SK-N-SH (cell line): ENCODE results near the gene SSPN. TPM values are rescaled to one million over a fixed set of nuclear protein-coding genes. Genes with fewer than 3 reads are reported as not detected.

ENCODE experiments used
- CTCF ChIA-PET: fragments of 300-600, 350-600 bp; formaldehyde crosslinking; extraction: SDS; loops from one replicate; lab custom pipeline; 2021; lab: Yijun Ruan, JAX
- POLR2A ChIA-PET: fragments of 350-600 bp; sonication (Branson Sonifier 250); formaldehyde crosslinking; extraction: SDS; loops from one replicate; lab custom pipeline; 2020; ENCODE audit warnings: antibody characterized with exemption, inconsistent platforms; lab: Yijun Ruan, JAX
- DNase-seq: peaks from one replicate; pipeline ENCODE4 v3.0.0; 2012
- H2AFZ ChIP-seq: fragments of 200-600 bp; sonication (generic); 2 replicates; pipeline ENCODE4 v1.8.1; 2016; ENCODE audit warnings: antibody characterized with exemption, mild to moderate bottlenecking, low read depth
- H3F3A ChIP-seq: fragments of 200-600 bp; sonication (generic); replicated peaks from 2 replicates; pipeline ENCODE3; 2016; ENCODE audit warnings: antibody characterized with exemption, mild to moderate bottlenecking; ENCODE audit not compliant: insufficient read depth
- H3K27ac ChIP-seq, 2 experiments: fragments of 200-500 bp in 1 of 2; fragments of 200-600 bp in 1 of 2; sonication (Bioruptor generic) in 1 of 2; sonication (generic), shearing (Covaris generic) in 1 of 2; 2 replicates each; pipeline versions ENCODE4 v1.5.1 to v1.6.1; 2014 to 2016; ENCODE audit warnings: low read depth in 2 of 2, inconsistent platforms in 1 of 2, low read length in 1 of 2, mild to moderate bottlenecking in 1 of 2, mixed read lengths in 1 of 2
- H3K27me3 ChIP-seq: fragments of 200-600 bp; sonication (generic), shearing (Covaris generic); 2 replicates; pipeline ENCODE4 v1.6.1; 2016; ENCODE audit warnings: mixed run types; ENCODE audit not compliant: insufficient read depth
- H3K36me3 ChIP-seq, 2 experiments: fragments of 200-500 bp in 1 of 2; fragments of 200-600 bp in 1 of 2; sonication (Bioruptor generic) in 1 of 2; sonication (generic) in 1 of 2; replicated peaks in 1 of 2; 2 replicates each; pipeline versions ENCODE3 to v1.5.1; 2014 to 2016; ENCODE audit warnings: low read length in 1 of 2, mild to moderate bottlenecking in 1 of 2; ENCODE audit not compliant: insufficient read depth in 2 of 2, control insufficient read depth in 1 of 2
- H3K4me1 ChIP-seq, 2 experiments: fragments of 200-500 bp in 1 of 2; fragments of 200-600 bp in 1 of 2; sonication (Bioruptor generic) in 1 of 2; sonication (generic), shearing (Covaris generic) in 1 of 2; 2 replicates each; pipeline versions ENCODE4 v1.5.1 to v1.6.1; 2014 to 2016; ENCODE audit warnings: low read depth in 1 of 2, low read length in 1 of 2, mixed run types in 1 of 2; ENCODE audit not compliant: insufficient read depth in 2 of 2, control insufficient read depth in 1 of 2
- H3K4me2 ChIP-seq: fragments of 200-600 bp; sonication (generic), shearing (Covaris generic); 2 replicates; pipeline ENCODE4 v1.6.1; 2017; ENCODE audit warnings: mixed run types
- H3K4me3 ChIP-seq, 2 experiments: fragments of 200-500 bp in 1 of 2; fragments of 200-600 bp in 1 of 2; sonication (Bioruptor generic) in 1 of 2; sonication (generic), shearing (Covaris generic) in 1 of 2; 2 replicates each; pipeline versions ENCODE4 v1.5.1 to v1.8.1; 2014 to 2016; ENCODE audit warnings: low read depth in 2 of 2, inconsistent platforms in 1 of 2, low read length in 1 of 2, mild to moderate bottlenecking in 1 of 2, mixed read lengths in 1 of 2, moderate library complexity in 1 of 2
- H3K79me2 ChIP-seq: fragments of 200-600 bp; sonication (generic); 2 replicates; pipeline ENCODE4 v1.8.1; 2017; ENCODE audit warnings: mild to moderate bottlenecking; ENCODE audit not compliant: insufficient read depth
- H3K9ac ChIP-seq: fragments of 200-600 bp; sonication (generic); 2 replicates; pipeline ENCODE4 v1.6.1; 2017; ENCODE audit warnings: mixed run types
- H3K9me2 ChIP-seq: fragments of 200-600 bp; sonication (generic); 2 replicates; pipeline ENCODE4 v1.6.1; 2017; ENCODE audit warnings: mixed run types
- H3K9me3 ChIP-seq: fragments of 200-600 bp; sonication (generic); 2 replicates; pipeline ENCODE4 v1.6.1; 2017; ENCODE audit warnings: mixed run types, mild to moderate bottlenecking, moderate library complexity
- H4K20me1 ChIP-seq: fragments of 200-600 bp; sonication (generic); 2 replicates; pipeline ENCODE4 v1.6.1; 2017; ENCODE audit warnings: mild to moderate bottlenecking, mixed run types; ENCODE audit not compliant: insufficient read depth
- CTCF ChIP-seq: fragments of 200-600 bp; sonication (generic); IDR thresholded peaks from 2 replicates; pipeline ENCODE4 v1.6.1; 2017; ENCODE audit warnings: antibody characterized with exemption, mild to moderate bottlenecking, moderate library complexity
- GABPA ChIP-seq: IDR thresholded peaks from 2 replicates; pipeline ENCODE4 v1.4.0; 2012; ENCODE audit warnings: low read depth, mild to moderate bottlenecking
- NRF1 ChIP-seq: IDR thresholded peaks from 2 replicates; pipeline ENCODE4 v1.6.1; 2012; ENCODE audit warnings: low read depth, mild to moderate bottlenecking, low read length
- RFX5 ChIP-seq: IDR thresholded peaks from 2 replicates; pipeline ENCODE4 v1.6.1; 2012; ENCODE audit warnings: mild to moderate bottlenecking, improper control_type of control experiment, low read length
- WGBS: methylation state at CpG from one replicate; pipeline ENCODE4 v1.1.6; 2017; ENCODE audit warnings: low lambda C conversion rate; 5-methylcytosine and 5-hydroxymethylcytosine counted together
- polyA plus RNA-seq, 3 experiments: library from polyadenylated mRNA; depleted of rRNA; stranded (reverse); fragments of >200 nt; gene quantifications; 2 replicates each; pipeline ENCODE4 v1.2.3, GENCODE V29; 2012
- TF ChIP-seq, protein P1 (sequence below): IDR thresholded peaks from 2 replicates; pipeline ENCODE4 v1.4.0; 2012; ENCODE audit warnings: low read depth
- TF ChIP-seq, protein P2 (sequence below): IDR thresholded peaks from 2 replicates; pipeline ENCODE4 v1.6.1; 2012; ENCODE audit warnings: mild to moderate bottlenecking, low read depth, low read length, moderate library complexity

Gene SSPN
- polyA plus RNA-seq, 1 of the 3 experiments (the other 2 are of a cell fraction) = 5.9 TPM

DNA sequence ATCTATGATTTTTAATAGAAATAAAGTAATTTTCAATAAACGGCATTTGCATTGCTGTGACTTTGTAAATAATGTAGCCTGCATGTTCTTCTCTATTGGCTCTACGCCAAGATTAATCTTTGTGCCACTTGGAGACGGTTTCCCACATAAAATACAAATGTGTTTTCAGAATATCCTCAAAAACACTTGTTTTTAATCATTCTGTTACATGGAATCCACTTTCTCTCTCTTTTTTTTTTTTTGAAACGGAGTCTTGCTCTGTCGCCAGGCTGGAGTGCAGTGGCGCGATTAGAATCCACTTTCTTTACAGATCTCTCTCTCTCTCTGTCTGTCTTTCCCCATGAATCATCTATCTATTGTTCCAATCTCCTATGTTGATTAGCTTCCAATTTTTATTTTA, 22.8 kb upstream of the SSPN start:
- no peaks in the 10 kb centered on the region for H3K27me3 ChIP-seq
- ChIA-PET CTCF (interaction anchor here (0.7 kb wide), 1 partner anchor 90 kb away, joined by 3 read pairs; no protein-coding TSS in a partner anchor), POLR2A (no interaction called here)
- no peak overlapping the region for H3K27ac ChIP-seq
- no peaks in the 10 kb centered on the region for H3K36me3 ChIP-seq
- no peaks in the 10 kb centered on the region for H3K79me2 ChIP-seq
- H4K20me1 ChIP-seq = no peaks in the 10 kb centered on the region
- no peaks in the 10 kb centered on the region for H3K9me2 ChIP-seq
- no peaks in the 10 kb centered on the region for H3F3A ChIP-seq
- 88% methylated on average over 7 of the region's 7 CpGs for WGBS
- no peaks in the 10 kb centered on the region for H3K4me1 ChIP-seq
- no peak overlapping the region for H3K9ac ChIP-seq
- no peak overlapping the region for H3K4me2 ChIP-seq
- no peak overlapping the region for H2AFZ ChIP-seq
- DNase-seq = no peak
- H3K9me3 ChIP-seq = no peaks in the 10 kb centered on the region
- no peak overlapping the region for H3K4me3 ChIP-seq
- TF ChIP-seq, protein P1, sequence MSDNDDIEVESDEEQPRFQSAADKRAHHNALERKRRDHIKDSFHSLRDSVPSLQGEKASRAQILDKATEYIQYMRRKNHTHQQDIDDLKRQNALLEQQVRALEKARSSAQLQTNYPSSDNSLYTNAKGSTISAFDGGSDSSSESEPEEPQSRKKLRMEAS = no peak
- TF ChIP-seq, all 33 proteins: peak for 0

GRCh38 chr12:26172946-26173552, 22.3 kb upstream of the SSPN start:
- WGBS = 86% methylated on average over 4 of the region's 4 CpGs
- H3K79me2 ChIP-seq = no peaks in the 10 kb centered on the region

More at GRCh38 chr12:26172946-26173552, 22.3 kb upstream of the SSPN start:
- Histone ChIP-seq H3K36me3 (no peaks in the 10 kb centered on the region), H3K9me2 (no peaks in the 10 kb centered on the region), H3K27ac (no peak overlapping the region), H3K4me1 (no peaks in the 10 kb centered on the region), H2AFZ (no peak overlapping the region), H3K9ac (no peak overlapping the region), H3K27me3 (no peaks in the 10 kb centered on the region), H3F3A (no peaks in the 10 kb centered on the region), H3K9me3 (no peaks in the 10 kb centered on the region), H4K20me1 (no peaks in the 10 kb centered on the region), H3K4me3 (no peak overlapping the region), H3K4me2 (no peak overlapping the region)
- ChIA-PET CTCF (interaction anchor here (0.7 kb wide), 1 partner anchor 89 kb away, joined by 3 read pairs; no protein-coding TSS in a partner anchor), POLR2A (no interaction called here)
- TF ChIP-seq, protein P2, sequence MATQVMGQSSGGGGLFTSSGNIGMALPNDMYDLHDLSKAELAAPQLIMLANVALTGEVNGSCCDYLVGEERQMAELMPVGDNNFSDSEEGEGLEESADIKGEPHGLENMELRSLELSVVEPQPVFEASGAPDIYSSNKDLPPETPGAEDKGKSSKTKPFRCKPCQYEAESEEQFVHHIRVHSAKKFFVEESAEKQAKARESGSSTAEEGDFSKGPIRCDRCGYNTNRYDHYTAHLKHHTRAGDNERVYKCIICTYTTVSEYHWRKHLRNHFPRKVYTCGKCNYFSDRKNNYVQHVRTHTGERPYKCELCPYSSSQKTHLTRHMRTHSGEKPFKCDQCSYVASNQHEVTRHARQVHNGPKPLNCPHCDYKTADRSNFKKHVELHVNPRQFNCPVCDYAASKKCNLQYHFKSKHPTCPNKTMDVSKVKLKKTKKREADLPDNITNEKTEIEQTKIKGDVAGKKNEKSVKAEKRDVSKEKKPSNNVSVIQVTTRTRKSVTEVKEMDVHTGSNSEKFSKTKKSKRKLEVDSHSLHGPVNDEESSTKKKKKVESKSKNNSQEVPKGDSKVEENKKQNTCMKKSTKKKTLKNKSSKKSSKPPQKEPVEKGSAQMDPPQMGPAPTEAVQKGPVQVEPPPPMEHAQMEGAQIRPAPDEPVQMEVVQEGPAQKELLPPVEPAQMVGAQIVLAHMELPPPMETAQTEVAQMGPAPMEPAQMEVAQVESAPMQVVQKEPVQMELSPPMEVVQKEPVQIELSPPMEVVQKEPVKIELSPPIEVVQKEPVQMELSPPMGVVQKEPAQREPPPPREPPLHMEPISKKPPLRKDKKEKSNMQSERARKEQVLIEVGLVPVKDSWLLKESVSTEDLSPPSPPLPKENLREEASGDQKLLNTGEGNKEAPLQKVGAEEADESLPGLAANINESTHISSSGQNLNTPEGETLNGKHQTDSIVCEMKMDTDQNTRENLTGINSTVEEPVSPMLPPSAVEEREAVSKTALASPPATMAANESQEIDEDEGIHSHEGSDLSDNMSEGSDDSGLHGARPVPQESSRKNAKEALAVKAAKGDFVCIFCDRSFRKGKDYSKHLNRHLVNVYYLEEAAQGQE = no peak
- TF ChIP-seq CTCF (no peak), NRF1 (no peak), GABPA (no peak), RFX5 (no peak)
- DNase-seq = no peak
